ENCODE data around the gene LGALSL.

DNA sequence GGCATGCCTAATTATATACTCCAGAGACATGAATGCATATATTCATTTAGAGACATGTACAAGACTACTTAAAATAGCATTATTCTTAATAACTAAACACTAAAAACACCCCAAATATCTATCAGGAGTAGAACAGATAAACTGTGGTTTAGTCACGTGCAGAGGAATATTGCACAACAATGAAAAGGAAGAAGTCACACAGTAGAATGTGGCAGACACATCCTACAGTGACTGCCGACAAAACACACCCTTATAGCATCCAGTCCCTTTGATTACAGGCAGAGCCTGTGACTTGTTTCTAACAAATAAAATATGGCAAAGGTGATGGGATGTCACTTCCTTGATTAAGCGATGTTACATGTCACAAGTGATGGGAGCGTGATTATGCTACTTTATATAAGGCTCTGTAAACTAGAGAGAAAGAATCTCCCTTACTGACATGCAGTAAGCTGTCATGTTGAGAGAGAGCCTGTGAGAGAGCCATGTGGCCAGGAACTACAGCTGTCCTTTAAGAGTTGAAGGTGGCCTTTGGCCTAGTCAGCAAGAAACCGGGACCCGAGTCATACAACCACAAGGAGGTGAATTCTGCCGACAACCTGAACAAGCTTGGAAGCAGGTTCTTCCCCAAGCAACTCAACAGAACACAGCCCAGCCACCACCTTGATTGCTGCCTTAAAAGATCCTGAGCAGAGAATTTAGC is 39.1 kb upstream of the LGALSL start:
- TF ChIP-seq ZNF263 (CRISPR knock-in tag; IDR thresholded peaks at IDR 0.05; ENCODE audit: borderline replicate concordance) (no peak), FOXO4 (CRISPR knock-in tag; IDR thresholded peaks at IDR 0.05) (no peak)
- TF ChIP-seq, protein P1, sequence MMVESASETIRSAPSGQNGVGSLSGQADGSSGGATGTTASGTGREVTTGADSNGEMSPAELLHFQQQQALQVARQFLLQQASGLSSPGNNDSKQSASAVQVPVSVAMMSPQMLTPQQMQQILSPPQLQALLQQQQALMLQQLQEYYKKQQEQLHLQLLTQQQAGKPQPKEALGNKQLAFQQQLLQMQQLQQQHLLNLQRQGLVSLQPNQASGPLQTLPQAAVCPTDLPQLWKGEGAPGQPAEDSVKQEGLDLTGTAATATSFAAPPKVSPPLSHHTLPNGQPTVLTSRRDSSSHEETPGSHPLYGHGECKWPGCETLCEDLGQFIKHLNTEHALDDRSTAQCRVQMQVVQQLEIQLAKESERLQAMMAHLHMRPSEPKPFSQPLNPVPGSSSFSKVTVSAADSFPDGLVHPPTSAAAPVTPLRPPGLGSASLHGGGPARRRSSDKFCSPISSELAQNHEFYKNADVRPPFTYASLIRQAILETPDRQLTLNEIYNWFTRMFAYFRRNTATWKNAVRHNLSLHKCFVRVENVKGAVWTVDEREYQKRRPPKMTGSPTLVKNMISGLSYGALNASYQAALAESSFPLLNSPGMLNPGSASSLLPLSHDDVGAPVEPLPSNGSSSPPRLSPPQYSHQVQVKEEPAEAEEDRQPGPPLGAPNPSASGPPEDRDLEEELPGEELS (CRISPR knock-in tag; IDR thresholded peaks at IDR 0.05; ENCODE audit: borderline replicate concordance), result no peak

Measured in K562 (cell line).